NAMALWA (cell line): Measurements from ENCODE around the gene PUSL1.

Experiments used
- DNase-seq: peaks from one replicate; pipeline ENCODE4 v3.0.0-alpha.2; 2015; ENCODE audit warnings: low spot score

PUSL1 gene, protein sequence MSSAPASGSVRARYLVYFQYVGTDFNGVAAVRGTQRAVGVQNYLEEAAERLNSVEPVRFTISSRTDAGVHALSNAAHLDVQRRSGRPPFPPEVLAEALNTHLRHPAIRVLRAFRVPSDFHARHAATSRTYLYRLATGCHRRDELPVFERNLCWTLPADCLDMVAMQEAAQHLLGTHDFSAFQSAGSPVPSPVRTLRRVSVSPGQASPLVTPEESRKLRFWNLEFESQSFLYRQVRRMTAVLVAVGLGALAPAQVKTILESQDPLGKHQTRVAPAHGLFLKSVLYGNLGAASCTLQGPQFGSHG

DNA sequence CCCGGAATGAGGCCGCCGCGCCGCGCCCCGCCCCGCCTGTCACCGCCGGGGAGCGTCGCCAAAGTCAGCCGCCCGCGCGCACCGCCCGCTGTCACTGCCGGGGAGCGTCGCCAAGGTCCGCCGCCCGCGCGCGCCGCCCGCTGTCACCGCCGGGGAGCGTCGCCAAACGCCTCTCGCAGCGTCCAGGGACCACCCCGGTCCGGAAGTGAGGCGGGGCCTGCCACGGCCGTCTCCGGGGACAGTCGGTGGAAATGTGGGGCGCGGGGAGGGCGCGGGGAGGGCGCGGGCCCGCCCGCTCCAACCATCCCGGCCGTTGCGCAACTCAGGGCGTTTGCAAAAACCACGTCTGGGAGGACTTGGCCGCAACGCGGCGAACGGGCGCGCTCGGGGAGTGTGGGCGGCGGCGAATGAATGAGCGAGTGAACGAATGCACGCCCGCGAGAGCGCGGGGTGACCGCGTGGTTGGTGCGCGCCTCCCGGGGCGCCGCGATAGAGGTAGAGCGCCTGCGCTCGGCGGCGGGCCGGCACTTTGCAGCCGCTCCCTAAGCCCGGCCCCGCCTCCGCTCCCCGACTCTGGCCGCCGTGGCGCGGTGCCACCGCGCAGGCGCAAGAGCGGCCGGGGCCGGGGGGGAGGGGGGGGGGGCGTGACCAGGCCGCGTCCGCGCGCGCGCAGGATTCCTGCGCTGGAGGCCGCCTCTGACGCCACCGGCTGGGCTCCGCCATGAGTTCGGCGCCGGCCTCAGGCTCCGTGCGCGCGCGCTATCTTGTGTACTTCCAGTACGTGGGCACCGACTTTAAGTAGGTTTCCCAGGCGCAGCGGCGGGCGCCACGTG lies at the start of gene PUSL1, which contains the start of gene ACAP3:
PUSL1 (plus strand) TSS at position 675 of the 833 bp plus-strand sequence; CDS start at position 722, 47 bp downstream.
ACAP3 (minus strand) TSS at position 8 of the 833 bp plus-strand sequence. CDS start 115 bp downstream, outside the sequence.
- peak; percentile 96 for DNase-seq

DNA sequence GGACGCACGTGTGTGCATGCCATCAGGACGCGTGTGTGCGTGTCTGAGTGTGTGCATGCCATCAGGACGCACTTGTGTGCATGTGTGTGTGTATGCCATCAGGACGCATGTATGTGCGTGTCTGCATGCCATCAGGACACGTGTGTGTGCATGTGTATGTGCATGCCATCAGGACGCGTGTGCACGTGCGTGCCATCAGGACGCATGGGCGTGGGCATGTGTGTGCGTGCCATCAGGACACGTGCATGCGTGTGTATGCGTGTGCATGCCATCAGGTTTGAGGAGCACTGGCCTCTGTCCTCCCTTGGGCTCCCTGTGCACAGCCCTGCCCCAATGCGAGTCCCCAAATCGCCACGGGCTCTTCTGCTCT lies 49.3 kb upstream of the PUSL1 start:
- no peak for DNase-seq

DNA sequence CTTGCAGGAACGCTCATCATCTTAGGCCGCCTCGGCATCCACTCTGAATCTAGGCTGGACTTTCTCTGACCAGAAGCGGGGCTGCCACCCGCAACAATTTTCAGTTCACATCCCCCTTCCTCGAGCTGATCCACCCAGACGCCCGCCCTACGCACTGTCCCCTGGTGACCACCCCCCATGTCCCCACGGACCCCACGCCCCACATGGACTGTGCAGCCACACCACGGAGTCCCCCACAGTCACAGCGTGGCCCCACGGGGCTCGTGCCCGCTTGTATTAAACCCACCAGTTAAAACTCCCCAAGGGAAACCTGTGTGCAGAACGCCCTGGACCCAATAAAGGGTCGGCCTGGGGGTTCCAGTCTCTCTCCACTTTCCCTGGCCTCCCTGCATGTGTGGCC lies 48.9 kb upstream of the PUSL1 start:
- DNase-seq: no peak

DNA sequence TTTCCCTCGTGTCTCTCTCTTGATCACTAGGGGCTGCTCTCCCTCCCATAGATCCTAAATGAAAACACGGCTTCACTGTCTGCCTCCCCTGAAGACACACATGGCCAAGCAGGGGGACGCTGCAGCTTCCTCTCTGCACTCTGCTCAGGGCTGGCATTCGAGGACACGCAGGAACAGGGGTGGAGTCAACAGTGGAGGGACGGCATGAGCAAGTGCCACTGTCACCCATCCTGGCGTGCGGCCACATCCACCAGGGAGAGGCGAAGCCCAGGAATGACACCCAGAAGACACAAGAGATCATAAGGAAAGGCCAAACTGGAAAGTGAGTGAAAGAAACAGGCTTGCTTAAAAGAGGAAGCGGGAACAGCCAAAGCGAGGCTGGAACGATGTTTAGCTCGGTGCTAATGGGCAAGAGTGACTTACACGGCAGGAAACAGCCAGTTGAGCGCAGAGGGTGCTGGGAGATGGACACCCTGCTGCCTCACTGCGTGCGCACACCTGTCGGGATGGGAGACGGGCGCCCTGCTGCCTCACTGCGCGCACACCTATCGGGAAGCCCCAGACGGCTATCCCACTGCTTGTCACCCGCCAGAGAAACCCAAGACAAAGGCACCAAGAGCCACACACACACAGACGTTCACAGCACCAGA lies 48.3 kb upstream of the PUSL1 start:
- DNase-seq: no peak

DNA sequence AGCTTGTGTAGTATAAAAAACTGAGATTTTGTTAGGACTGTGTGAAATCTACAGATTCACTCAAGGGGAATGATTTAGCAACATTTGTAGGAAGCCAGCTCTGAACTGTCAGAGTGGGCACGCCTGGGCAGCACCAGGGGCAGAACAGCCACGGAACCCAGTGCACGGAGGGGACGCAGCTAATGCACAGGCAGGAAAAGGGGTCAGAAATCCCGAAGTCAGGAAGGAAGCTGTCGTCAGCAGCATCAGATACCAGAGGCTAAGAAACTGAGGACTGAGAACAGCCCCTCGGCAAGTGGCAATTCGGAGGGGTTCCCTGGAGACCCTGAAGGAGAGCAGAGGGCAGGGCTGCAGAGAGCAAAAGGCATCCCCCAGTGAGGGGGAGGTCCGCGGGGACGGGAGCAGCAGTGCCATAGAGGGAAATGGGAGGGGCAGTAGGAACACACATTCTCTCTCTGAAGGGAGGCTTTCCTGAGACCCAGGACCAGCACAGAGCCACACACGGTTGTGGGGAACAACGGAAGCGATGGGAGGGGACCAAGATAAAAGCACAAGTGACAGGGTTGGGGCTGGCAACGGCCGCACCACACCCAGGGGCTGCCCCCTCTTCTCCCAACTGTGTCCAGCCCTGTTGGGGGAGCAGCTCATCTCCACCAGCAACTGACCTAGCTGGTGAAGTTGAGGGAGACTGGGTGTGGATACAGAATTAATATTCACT lies 47.4 kb upstream of the PUSL1 start:
- DNase-seq: no peak

DNA sequence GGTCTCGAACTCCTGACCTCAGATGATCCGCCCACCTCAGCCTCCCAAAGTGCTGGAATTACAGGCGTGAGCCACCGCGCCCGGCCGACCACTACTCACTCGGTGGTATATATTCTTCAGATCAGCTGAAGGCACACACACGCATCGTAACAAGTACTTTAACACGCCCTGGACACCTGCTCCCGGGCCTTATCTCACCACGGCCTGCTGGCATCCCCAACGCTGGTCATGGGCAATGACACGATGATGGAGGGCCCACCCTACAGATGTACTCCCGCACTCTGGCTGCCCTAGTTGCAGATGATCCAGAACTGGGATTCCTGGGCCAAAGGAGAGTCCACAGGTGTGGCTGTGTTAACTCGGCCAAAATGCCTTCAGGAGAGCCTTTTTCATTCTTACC lies 46.3 kb upstream of the PUSL1 start:
- DNase-seq: no peak

DNA sequence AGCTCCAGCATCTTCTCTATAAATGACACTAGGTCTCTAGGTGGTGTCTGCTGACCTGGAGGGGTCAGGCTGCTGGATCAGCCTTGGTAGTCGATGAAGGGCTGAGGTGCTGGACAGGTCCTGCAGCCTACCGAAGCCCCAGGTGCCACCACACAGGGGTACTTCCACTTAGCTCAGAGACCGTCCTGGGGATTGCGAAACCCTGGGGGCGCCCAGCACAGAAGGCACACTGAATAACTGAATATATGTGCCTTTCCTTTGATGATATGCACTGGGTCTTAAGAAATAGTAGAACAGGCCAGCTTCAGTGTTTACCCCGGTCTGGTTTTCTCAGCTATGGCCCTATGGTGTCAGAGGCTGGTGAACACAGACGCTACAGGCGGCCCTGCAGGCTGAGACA lies 45.6 kb upstream of the PUSL1 start:
- DNase-seq: no peak

DNA sequence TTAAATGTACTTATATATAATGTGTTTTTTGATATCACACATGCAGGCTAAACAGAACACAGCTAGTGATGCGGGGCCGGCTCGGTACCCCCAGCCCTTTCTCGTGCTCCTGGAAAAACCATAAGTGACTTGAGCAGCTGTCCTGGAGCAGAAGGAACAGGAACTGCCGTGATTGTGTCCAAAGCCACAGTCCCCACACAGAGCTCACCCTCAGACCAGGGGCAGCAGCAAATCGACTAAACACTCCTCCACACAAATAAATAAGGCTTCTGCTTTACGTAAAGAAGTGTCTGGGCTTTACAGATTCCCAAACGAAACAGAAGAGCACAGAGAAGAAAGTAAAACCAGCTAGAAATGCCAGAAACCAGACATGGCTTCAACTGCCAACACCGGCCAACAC lies 44.4 kb upstream of the PUSL1 start:
- DNase-seq: no peak

DNA sequence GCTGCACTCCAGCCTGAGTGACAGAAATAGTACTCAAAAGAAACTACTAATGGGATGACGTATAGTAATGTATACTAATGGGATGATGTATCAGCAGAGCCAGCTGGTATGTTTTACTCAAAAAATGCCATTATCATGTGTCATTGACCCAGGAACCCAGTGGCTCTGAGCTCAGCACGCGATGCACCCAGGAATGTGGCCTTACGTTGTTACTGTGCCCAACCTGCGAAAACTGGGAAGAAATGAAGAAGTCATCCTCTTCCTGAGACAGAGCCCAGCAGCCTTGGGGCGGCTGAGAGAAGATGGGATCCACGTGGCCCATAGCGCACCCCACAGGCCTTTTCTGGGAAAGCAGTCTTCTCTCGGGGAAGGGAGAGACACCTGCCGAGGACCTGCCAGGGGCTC lies 43.5 kb upstream of the PUSL1 start:
- DNase-seq: no peak

DNA sequence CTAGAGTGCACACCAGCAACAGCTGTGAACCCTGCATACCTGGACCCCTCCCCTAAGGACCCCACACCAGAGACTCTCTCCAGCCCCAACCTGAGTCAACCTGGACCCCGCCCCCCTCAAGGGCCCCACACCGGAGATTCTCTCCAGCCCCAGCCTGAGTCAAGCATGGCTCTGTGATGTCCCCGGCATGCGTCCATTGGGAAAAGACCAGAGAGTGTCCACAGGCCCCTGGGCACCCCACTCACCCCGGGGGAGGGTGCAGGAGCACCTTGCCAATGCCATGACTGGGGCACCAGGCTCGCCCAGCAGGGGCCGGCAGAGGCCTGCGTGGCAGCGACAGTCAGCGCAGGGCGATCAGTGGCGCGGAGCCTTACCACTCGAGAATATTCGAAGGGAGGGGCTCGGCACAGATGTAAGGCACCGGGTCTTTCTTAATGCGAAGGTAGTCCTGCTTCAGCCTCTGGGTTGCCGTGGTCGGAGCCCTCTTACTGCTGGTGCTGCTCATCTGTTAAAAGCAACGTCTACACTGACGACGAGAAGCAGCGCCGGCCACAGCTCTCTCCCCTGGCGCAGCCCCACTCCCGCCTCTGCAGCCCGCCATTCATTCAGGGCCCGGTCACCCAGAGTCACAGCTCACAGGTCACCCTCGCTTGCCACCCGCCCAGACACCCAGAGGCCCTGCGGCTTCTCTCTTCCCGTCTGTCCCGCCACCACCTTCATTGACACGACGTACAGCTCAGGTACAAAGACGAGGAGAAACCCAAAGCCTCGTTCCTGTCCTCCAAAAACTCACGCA lies 40.7 kb upstream of the PUSL1 start:
- no peak for DNase-seq

DNA sequence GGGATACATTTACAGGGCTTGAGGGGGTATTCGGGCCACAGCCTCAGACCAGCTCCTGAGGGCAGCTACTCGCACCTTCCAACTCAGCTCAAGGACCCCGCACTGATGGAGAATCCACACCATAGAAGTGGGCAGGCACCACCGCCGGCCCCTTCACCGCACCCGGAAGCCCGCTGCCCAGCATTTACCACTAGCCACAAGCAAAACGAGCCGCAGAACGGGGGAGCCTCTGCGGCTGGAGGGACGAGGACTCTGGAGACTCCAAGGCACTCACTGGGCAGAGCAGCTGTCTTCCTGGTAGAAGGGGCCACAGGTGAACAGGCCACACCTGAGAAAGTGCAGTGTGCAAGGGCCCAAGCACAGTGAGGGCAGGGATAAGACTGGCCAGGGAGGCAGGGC lies 40.1 kb upstream of the PUSL1 start:
- no peak for DNase-seq

DNA sequence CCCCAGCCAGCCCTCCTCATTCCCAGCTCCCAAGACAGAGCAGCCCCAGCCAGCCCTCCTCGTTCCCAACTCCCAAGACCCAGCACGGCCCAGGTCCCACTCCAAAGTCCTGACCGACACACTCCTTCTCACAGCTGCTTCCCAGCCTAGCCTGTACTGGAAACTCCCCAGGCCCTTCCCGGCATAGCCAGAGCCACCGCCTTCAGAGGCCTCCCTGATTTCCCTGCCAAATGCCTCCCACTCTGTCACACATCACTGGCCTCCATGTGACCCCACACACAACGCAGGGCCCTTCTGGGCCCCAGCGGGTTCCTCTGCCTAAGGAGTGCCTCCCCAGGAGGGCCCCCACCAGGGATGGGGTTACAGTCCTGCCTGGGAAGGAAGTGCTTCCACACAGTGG lies 37.6 kb upstream of the PUSL1 start:
- DNase-seq: no peak

DNA sequence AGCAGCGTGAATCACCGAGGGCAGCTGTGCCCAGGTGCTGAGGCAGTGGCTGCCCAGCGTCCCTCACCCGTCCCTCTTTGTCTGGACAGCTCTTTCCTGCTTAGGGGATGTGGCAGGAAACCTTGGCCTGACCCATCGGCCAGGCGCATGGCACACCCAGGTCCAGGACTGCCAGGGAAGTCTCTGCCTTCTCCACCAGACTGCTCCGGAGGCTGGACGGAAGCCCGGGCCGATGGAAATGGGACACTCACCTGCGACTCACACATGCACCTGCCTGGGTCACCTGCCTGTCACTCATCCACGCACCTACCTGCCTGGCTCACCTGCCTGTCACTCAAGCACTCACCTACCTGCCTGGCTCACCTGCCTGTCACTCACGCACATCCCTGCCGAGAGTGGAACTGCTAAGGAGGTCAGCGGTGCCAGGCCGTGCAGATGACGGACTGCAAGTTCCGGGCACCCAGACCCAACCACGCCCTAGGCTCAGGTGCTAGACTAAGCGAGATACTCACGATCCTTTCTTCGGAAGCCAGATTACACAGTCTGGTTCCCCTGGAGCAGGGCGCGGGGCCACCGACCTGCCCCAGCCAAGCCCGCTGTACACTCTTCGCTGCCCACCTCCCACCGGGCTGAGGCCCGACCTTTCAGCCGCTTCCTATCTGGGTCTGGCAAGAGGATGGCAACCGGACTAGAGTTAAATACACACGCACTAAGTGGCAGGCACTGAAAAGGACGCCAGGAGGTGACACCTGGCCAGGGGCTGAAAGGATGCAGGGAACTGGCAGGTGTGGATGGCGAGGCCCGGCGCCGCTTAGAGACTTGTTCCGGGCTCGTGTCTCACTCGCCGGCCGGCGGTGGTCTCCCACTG lies 35.8 kb upstream of the PUSL1 start:
- DNase-seq: peak; percentile 53

DNA sequence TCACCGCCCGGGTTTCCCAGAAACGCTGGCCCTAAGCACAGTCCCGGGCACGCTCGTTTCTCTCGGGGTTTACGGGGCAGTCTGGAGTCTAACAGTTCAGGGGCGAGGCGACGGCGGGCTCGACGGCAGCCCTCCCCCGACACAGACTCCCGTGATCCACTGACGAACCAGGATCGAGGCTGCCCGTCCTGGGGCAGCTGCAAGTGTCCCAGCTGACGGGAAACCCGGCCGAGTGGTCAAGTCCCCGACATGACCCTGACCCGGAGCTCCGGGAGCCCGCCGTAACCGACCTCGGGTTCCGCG lies 35.2 kb upstream of the PUSL1 start:
- peak; percentile 32 for DNase-seq

DNA sequence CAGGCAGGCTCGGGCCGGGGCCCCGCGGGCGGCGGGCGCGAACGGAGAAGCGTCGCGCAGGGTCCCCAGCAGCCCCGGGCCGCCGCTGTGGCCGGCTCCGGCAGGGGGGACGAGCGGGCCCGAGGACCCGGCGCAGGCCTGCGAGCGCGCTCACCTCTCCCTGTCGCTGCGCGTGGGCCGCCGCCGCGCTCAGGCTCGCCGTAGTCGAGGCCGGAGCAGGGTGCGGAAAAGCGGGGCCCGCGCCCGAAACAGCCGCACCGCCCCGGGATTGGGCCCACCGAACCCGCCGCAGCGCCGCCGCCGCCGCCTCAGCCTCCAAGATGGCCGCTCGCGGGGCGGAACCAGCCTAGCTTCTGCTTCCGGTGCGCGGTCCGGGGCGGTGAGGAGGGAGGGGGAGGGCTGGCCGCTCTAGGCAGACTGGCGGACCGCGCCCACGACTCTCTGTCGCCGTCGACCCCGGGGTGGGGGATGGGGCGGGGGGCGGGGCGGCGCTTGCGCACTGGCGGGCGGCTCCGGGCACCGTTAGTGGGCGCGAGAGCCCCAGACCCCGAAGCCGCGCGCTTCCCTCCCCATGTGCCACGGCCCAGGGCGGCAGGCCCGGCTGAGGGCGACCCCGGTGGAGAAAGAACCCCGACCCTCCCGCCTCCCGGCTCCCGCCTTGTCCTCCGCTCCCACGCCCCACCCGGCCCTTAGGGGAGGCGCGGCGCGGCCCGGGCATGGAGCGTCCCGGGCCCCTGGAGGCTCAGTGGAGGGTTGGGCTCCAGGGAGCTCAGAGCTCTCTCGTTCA lies 34.7 kb upstream of the PUSL1 start, which contains the start of gene UBE2J2:
UBE2J2 (minus strand) TSS at position 343 of the 787 bp plus-strand sequence. CDS start 5,862 bp downstream, outside the sequence.
- peak; percentile 91 for DNase-seq

DNA sequence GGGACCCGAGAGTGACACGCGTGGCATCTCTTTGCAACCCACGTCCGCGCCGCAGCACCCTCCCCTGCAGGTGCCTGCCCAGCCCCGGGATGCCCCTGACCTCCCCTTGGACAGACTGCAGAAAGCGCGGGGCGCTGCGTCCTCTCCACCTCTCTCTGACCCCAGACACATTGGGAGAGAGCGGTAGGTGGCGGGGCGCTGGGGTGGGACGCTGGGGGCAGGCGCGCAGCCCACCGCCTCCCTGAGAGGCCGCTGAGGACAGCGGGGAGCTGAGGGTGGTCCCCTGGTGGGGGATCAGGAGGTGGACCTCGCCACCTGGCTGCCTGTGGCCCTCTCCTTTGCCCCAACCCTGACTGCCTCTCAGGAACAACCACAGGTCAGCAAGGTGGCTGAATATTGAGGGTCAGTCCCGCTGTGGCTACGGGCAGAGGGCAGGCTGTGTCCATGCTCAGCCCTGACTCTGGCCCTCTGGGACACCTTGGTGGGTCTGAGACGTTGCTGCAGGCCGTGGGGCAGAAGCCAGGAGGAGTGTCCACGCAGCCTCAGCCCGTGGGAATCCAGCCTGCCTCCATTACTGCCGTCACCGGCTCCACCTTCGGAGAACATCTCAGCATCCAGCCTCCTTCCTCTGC lies 34.0 kb upstream of the PUSL1 start:
- DNase-seq: no peak

DNA sequence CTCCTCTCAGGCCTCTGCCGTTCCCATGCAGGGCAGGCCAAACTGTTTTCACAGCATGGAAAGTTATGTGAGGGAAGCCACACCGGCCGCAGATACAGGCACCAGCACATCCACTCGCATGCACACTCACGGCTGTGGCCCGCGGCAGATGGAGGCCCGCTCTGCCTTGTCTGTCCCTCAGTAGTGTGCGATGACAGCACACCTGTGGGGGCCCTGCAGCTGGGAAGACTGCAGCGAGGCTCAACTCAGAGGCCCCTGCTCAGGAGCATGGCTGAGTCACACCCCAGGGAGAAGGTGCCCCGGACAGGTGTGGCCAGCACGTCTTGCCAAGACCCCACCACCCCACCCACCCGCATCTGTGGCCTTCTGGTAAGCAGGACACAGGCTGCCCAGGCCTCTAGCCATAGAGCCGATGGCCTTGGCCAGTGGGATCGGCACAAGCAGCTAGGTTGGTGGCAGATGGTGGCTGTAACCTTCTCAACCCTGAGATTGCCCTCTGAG lies 33.4 kb upstream of the PUSL1 start:
- DNase-seq: no peak

DNA sequence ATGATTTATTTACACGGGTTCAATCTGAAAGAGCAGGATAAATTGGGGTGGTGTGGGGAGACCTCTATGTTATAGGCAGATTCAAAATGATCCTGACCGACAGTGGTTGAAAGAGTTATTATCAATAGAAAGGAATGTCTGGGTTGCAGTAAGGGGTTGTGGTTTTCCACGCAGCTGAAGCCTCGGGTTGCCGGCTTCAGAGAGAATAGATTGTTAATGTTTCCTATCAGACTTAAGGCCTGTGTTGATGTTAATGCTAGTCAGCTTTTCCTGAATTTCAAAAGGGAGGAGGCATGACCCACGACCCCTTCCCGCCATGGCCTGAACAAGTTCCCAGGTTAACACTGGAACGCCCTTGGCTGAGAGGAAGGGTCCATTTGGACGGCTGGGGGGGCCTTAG lies 32.6 kb upstream of the PUSL1 start:
- no peak for DNase-seq

DNA sequence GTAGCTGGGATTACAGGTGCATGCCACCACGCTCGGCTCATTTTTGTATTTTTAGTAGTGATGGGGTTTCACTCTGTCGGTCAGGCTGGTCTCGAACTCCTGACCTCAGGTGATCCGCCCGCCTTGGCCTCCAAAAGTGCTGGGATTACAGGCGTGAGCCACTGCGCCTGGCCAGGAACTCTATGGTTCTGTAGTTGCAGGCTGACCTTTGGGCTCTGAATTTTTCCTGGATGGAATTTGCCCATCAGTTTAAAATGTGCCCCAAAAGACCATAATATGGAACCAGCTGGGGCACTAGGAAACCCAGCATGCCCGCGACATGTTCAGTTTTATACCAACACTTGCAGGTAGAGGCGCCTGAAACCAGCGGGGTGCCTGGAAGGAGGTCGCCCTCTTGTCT lies 29.8 kb upstream of the PUSL1 start:
- DNase-seq: no peak
